ENCODE results near the gene SYNJ2.

The SYNJ2 gene

GRCh38 chr6:158000530-158001307 lies 19.1 kb downstream of the SYNJ2 start:
- H3K9me3 ChIP-seq (replicated peaks; ENCODE audit: insufficient read depth, low read length): no peaks in the 10 kb centered on the region
- H3F3A ChIP-seq (ENCODE audit: insufficient read depth, low read length): no peaks in the 10 kb centered on the region
- H3K9me2 ChIP-seq (replicated peaks; ENCODE audit: insufficient read depth, low read length): no peaks in the 10 kb centered on the region
- no peak overlapping the region for H3K9ac ChIP-seq (ENCODE audit: low read length)
- H3K79me2 ChIP-seq (ENCODE audit: low read length): peaks cover 19% of the 10 kb centered on the region
- TF ChIP-seq EZH2phosphoT487 (IDR thresholded peaks at IDR 0.05; ENCODE audit: low read length): no peak
- no peak for TF ChIP-seq CTCF (IDR thresholded peaks at IDR 0.05; ENCODE audit: low read length)
- no peak for TF ChIP-seq EZH2 (optimal IDR thresholded peaks at IDR 0.05; ENCODE audit: low read depth, low read length)
- H2AFZ ChIP-seq (ENCODE audit: low read length): no peak overlapping the region
- no peaks in the 10 kb centered on the region for H3K36me3 ChIP-seq (replicated peaks; ENCODE audit: insufficient read depth, low read length)
- no peak for DNase-seq
- no peak overlapping the region for H3K4me2 ChIP-seq (ENCODE audit: low read depth, low read length)
- H3K4me3 ChIP-seq (ENCODE audit: low read length): no peak overlapping the region
- H3K27me3 ChIP-seq (replicated peaks; ENCODE audit: insufficient read depth, low read length): no peaks in the 10 kb centered on the region
- H3K4me1 ChIP-seq (ENCODE audit: low read length): no peaks in the 10 kb centered on the region
- H3K27ac ChIP-seq (ENCODE audit: low read length): no peak overlapping the region
- H4K20me1 ChIP-seq (ENCODE audit: insufficient read depth, low read length): no peaks in the 10 kb centered on the region

GRCh38 chr6:158002249-158002950 lies 20.7 kb downstream of the SYNJ2 start:
- Histone ChIP-seq H3K4me2 (ENCODE audit: low read depth, low read length) (no peak overlapping the region), H3K9me2 (replicated peaks; ENCODE audit: insufficient read depth, low read length) (no peaks in the 10 kb centered on the region), H2AFZ (ENCODE audit: low read length) (no peak overlapping the region), H3K36me3 (replicated peaks; ENCODE audit: insufficient read depth, low read length) (no peaks in the 10 kb centered on the region), H3K79me2 (ENCODE audit: low read length) (peaks cover 9% of the 10 kb centered on the region), H3K9ac (ENCODE audit: low read length) (no peak overlapping the region), H3F3A (ENCODE audit: insufficient read depth, low read length) (no peaks in the 10 kb centered on the region), H3K4me3 (ENCODE audit: low read length) (no peak overlapping the region), H3K4me1 (ENCODE audit: low read length) (no peaks in the 10 kb centered on the region), H4K20me1 (ENCODE audit: insufficient read depth, low read length) (no peaks in the 10 kb centered on the region), H3K27me3 (replicated peaks; ENCODE audit: insufficient read depth, low read length) (no peaks in the 10 kb centered on the region), H3K27ac (ENCODE audit: low read length) (no peak overlapping the region), H3K9me3 (replicated peaks; ENCODE audit: insufficient read depth, low read length) (no peaks in the 10 kb centered on the region)
- DNase-seq: no peak
- TF ChIP-seq EZH2 (optimal IDR thresholded peaks at IDR 0.05; ENCODE audit: low read depth, low read length): no peak
- no peak for TF ChIP-seq EZH2phosphoT487 (IDR thresholded peaks at IDR 0.05; ENCODE audit: low read length)
- no peak for TF ChIP-seq CTCF (IDR thresholded peaks at IDR 0.05; ENCODE audit: low read length)

GRCh38 chr6:158002951-158003853 lies 21.5 kb downstream of the SYNJ2 start:
- Histone ChIP-seq H3K27me3 (replicated peaks; ENCODE audit: insufficient read depth, low read length) (no peaks in the 10 kb centered on the region), H3K4me3 (ENCODE audit: low read length) (no peak overlapping the region), H3K9me3 (replicated peaks; ENCODE audit: insufficient read depth, low read length) (no peaks in the 10 kb centered on the region), H3F3A (ENCODE audit: insufficient read depth, low read length) (no peaks in the 10 kb centered on the region), H3K9me2 (replicated peaks; ENCODE audit: insufficient read depth, low read length) (no peaks in the 10 kb centered on the region), H3K27ac (ENCODE audit: low read length) (no peak overlapping the region), H3K9ac (ENCODE audit: low read length) (no peak overlapping the region), H2AFZ (ENCODE audit: low read length) (no peak overlapping the region), H3K79me2 (ENCODE audit: low read length) (peaks cover 9% of the 10 kb centered on the region), H3K4me2 (ENCODE audit: low read depth, low read length) (no peak overlapping the region), H4K20me1 (ENCODE audit: insufficient read depth, low read length) (no peaks in the 10 kb centered on the region), H3K4me1 (ENCODE audit: low read length) (no peaks in the 10 kb centered on the region), H3K36me3 (replicated peaks; ENCODE audit: insufficient read depth, low read length) (no peaks in the 10 kb centered on the region)
- no peak for DNase-seq
- TF ChIP-seq CTCF (IDR thresholded peaks at IDR 0.05; ENCODE audit: low read length) (no peak), EZH2 (optimal IDR thresholded peaks at IDR 0.05; ENCODE audit: low read depth, low read length) (no peak), EZH2phosphoT487 (IDR thresholded peaks at IDR 0.05; ENCODE audit: low read length) (no peak)

Measured in MM.1S (cell line).